ENCODE measurements around the gene DSCAM. TPM values are rescaled to one million over a fixed set of nuclear protein-coding genes. Genes with fewer than 3 reads are reported as not detected.

DSCAM gene
- total RNA-seq, 3 donors from 2014 or later (not counting 1 experiment from before 2014, with no cell fraction given): not detected

DNA sequence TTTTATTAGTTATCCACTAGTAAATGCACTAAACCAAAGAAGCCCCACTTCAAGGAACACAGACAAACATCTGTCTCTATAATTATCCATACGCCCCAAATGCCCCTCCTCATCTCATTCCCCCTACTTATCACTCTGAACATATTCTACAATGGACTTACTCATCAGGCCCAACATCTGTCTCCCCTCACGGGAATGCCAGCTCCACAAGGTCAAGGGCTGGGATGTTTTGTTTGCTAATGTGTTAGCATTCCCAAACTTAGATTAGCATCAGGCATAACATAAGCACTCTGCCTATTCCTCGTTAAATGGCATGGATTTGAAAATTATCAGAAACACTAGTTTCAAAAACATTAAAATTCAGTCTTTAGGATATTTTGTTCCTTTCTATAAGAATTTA, 279.5 kb downstream of the DSCAM start:
- Mint-ChIP-seq H3K4me3 (no peak overlapping the region), H3K36me3 (no peaks in the 10 kb centered on the region), H3K27me3 (ENCODE audit: low read depth in 2 of 2) (no peaks in the 10 kb centered on the region), H3K9me3 (peaks cover 7 to 9% of the 10 kb centered on the region in 2 donors), H3K4me1 (no peaks in the 10 kb centered on the region), H3K27ac (no peak overlapping the region)
- no peaks in the 10 kb centered on the region for H3K4me1 ChIP-seq (ENCODE audit: control insufficient read depth, insufficient read depth, low read length)
- DNase-seq (no peak), ATAC-seq (no peak)
- TF ChIP-seq, protein P1, sequence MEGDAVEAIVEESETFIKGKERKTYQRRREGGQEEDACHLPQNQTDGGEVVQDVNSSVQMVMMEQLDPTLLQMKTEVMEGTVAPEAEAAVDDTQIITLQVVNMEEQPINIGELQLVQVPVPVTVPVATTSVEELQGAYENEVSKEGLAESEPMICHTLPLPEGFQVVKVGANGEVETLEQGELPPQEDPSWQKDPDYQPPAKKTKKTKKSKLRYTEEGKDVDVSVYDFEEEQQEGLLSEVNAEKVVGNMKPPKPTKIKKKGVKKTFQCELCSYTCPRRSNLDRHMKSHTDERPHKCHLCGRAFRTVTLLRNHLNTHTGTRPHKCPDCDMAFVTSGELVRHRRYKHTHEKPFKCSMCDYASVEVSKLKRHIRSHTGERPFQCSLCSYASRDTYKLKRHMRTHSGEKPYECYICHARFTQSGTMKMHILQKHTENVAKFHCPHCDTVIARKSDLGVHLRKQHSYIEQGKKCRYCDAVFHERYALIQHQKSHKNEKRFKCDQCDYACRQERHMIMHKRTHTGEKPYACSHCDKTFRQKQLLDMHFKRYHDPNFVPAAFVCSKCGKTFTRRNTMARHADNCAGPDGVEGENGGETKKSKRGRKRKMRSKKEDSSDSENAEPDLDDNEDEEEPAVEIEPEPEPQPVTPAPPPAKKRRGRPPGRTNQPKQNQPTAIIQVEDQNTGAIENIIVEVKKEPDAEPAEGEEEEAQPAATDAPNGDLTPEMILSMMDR (IDR thresholded peaks at IDR 0.05): no peak
- no peaks in the 10 kb centered on the region for H3K36me3 ChIP-seq (ENCODE audit: control insufficient read depth, insufficient read depth, low read length)
- H3K9me3 ChIP-seq (ENCODE audit: control insufficient read depth, insufficient read depth, low read length): no peaks in the 10 kb centered on the region
- intact Hi-C loops (cut with micrococcal nuclease): no loop called here
- H3K4me3 ChIP-seq (ENCODE audit: low read length): no peak overlapping the region
- H3K27me3 ChIP-seq (ENCODE audit: control insufficient read depth, insufficient read depth, low read length): no peaks in the 10 kb centered on the region
- H3K27ac ChIP-seq (ENCODE audit: low read length): no peak overlapping the region
- 87% methylated on average over 2 of the region's 3 CpGs for WGBS (ENCODE audit: insufficient coverage)

DNA sequence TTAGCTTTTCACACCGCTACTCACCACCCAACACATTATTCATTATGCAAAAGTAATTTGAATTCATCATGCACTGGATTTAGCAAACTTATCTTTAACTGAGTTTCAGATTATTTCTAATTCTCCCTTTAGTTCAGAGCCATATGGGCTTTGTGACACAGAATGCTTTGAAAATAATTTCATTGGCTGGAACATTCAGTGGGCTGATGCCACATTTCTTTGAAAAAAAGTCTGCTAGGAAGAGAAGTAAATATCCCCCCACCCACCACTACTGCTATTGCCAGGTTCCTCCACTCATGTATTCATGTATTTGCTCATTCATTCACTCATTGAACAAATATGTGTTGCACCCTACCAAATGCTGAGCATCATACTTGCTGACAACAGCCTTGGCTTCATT, 280.5 kb downstream of the DSCAM start:
- H3K36me3 Mint-ChIP-seq: no peaks in the 10 kb centered on the region
- H3K9me3 Mint-ChIP-seq: peaks cover 7 to 9% of the 10 kb centered on the region in 2 donors
- H3K27ac ChIP-seq (ENCODE audit: low read length): no peak overlapping the region
- ATAC-seq (no peak), DNase-seq (no peak)
- no peaks in the 10 kb centered on the region for H3K9me3 ChIP-seq (ENCODE audit: control insufficient read depth, insufficient read depth, low read length)
- H3K4me3 ChIP-seq (ENCODE audit: low read length): no peak overlapping the region
- TF ChIP-seq, protein P1 (IDR thresholded peaks at IDR 0.05): no peak
- no peak overlapping the region for H3K27ac Mint-ChIP-seq
- H3K4me1 ChIP-seq (ENCODE audit: control insufficient read depth, insufficient read depth, low read length): no peaks in the 10 kb centered on the region
- H3K27me3 ChIP-seq (ENCODE audit: control insufficient read depth, insufficient read depth, low read length): no peaks in the 10 kb centered on the region
- no peaks in the 10 kb centered on the region for H3K27me3 Mint-ChIP-seq (ENCODE audit: low read depth in 2 of 2)
- intact Hi-C loops (cut with micrococcal nuclease): no loop called here
- H3K4me3 Mint-ChIP-seq: no peak overlapping the region
- H3K4me1 Mint-ChIP-seq: no peaks in the 10 kb centered on the region
- H3K36me3 ChIP-seq (ENCODE audit: control insufficient read depth, insufficient read depth, low read length): no peaks in the 10 kb centered on the region
- WGBS (ENCODE audit: insufficient coverage): 65% methylated on average over 1 of the region's 1 CpG

DNA sequence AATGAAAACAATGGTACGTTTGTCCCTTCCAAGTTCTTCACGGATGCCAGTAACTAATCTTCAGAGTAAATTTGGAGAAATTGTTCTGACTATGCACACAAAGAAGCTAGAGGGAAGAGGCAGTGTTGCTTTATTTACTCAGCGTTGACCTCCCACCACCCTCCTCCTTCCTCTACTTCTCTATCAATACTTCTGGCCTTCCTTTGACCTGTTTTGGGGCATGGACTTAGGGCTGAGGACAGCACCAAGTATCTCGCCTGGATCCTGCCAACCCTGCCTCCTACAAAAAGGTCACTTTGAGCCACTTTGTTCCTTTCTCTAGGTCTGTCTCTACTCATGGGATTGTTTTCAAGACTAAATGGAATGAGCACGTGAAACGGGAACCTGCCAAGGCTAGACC, 282.6 kb downstream of the DSCAM start:
- Histone ChIP-seq H3K9me3 (ENCODE audit: control insufficient read depth, insufficient read depth, low read length) (no peaks in the 10 kb centered on the region), H3K27me3 (ENCODE audit: control insufficient read depth, insufficient read depth, low read length) (no peaks in the 10 kb centered on the region), H3K4me1 (ENCODE audit: control insufficient read depth, insufficient read depth, low read length) (no peaks in the 10 kb centered on the region), H3K27ac (ENCODE audit: low read length) (no peak overlapping the region), H3K36me3 (ENCODE audit: control insufficient read depth, insufficient read depth, low read length) (no peaks in the 10 kb centered on the region), H3K4me3 (ENCODE audit: low read length) (no peak overlapping the region)
- intact Hi-C loops (cut with micrococcal nuclease): no loop called here
- no peaks in the 10 kb centered on the region for H3K36me3 Mint-ChIP-seq
- H3K9me3 Mint-ChIP-seq: peaks cover 4 to 6% of the 10 kb centered on the region in 2 donors
- no peak overlapping the region for H3K4me3 Mint-ChIP-seq
- H3K27me3 Mint-ChIP-seq (ENCODE audit: low read depth in 2 of 2): no peaks in the 10 kb centered on the region
- TF ChIP-seq, protein P1 (IDR thresholded peaks at IDR 0.05): no peak
- 78% methylated on average over 6 of the region's 6 CpGs for WGBS (ENCODE audit: insufficient coverage)
- H3K27ac Mint-ChIP-seq: no peak overlapping the region
- H3K4me1 Mint-ChIP-seq: no peaks in the 10 kb centered on the region
- no peak for ATAC-seq
- DNase-seq: no peak

DNA sequence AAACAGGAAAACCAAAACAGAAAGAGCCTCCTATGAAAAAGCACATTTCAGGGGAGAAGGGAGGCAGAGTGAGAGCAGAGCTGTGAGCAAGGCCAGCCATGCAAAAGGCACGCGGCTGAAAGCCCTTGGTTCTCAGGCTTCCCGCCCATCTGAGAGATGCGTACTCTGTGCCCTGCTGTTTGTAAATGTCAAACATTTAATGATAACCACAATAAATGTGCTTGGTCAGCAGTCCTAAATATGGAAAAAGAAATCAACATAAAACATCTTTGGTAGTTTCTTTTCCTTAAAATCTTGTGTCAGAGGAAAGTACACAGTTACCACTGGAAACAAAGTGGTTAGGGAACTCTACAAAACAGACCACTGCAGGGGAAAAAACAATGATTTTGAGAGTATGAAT, 283.1 kb downstream of the DSCAM start:
- no peaks in the 10 kb centered on the region for H3K9me3 ChIP-seq (ENCODE audit: control insufficient read depth, insufficient read depth, low read length)
- no peaks in the 10 kb centered on the region for H3K4me1 ChIP-seq (ENCODE audit: control insufficient read depth, insufficient read depth, low read length)
- intact Hi-C loops (cut with micrococcal nuclease): no loop called here
- no peaks in the 10 kb centered on the region for H3K27me3 ChIP-seq (ENCODE audit: control insufficient read depth, insufficient read depth, low read length)
- Mint-ChIP-seq H3K27me3 (ENCODE audit: low read depth in 2 of 2) (no peaks in the 10 kb centered on the region), H3K4me1 (no peaks in the 10 kb centered on the region), H3K9me3 (peaks cover 4 to 6% of the 10 kb centered on the region in 2 donors), H3K36me3 (no peaks in the 10 kb centered on the region), H3K4me3 (no peak overlapping the region), H3K27ac (no peak overlapping the region)
- 89% methylated on average over 4 of the region's 4 CpGs for WGBS (ENCODE audit: insufficient coverage)
- TF ChIP-seq, protein P1 (IDR thresholded peaks at IDR 0.05): no peak
- DNase-seq (no peak), ATAC-seq (no peak)
- H3K27ac ChIP-seq (ENCODE audit: low read length): no peak overlapping the region
- no peak overlapping the region for H3K4me3 ChIP-seq (ENCODE audit: low read length)
- no peaks in the 10 kb centered on the region for H3K36me3 ChIP-seq (ENCODE audit: control insufficient read depth, insufficient read depth, low read length)

Data from natural killer cell (primary cell).